ENCODE measurements around the gene RTKN.

GRCh38 chr2:74439803-74440377 is 1.8 kb downstream of the RTKN start:
- TF ChIP-seq POLR2A (IDR thresholded peaks at IDR 0.05) = no peak
- TF ChIP-seq CTCF (IDR thresholded peaks at IDR 0.05) = no peak

Measured in heart left ventricle (tissue), 13 donors.